ENCODE data around the gene DIP2C.
A peak's percentile ranks its signal among the peaks of the same experiment; 100 is the strongest.
"Not testable (repeated sequence)": the region's sequence is repeated elsewhere in the genome, so short reads cannot be mapped to it uniquely, and the experiment has no call there.

DIP2C gene

GRCh38 chr10:693506-693905 lies 4.0 kb upstream of the DIP2C start:
- DNase-seq (ENCODE audit: low spot score) = peak; percentile 84

- peak; percentile 55 for DNase-seq (ENCODE audit: low spot score)
Observed at GRCh38 chr10:692682-693351, 3.3 kb upstream of the DIP2C start.

GRCh38 chr10:691216-691615 lies 1.7 kb upstream of the DIP2C start:
- DNase-seq (ENCODE audit: low spot score) = no peak

DNA sequence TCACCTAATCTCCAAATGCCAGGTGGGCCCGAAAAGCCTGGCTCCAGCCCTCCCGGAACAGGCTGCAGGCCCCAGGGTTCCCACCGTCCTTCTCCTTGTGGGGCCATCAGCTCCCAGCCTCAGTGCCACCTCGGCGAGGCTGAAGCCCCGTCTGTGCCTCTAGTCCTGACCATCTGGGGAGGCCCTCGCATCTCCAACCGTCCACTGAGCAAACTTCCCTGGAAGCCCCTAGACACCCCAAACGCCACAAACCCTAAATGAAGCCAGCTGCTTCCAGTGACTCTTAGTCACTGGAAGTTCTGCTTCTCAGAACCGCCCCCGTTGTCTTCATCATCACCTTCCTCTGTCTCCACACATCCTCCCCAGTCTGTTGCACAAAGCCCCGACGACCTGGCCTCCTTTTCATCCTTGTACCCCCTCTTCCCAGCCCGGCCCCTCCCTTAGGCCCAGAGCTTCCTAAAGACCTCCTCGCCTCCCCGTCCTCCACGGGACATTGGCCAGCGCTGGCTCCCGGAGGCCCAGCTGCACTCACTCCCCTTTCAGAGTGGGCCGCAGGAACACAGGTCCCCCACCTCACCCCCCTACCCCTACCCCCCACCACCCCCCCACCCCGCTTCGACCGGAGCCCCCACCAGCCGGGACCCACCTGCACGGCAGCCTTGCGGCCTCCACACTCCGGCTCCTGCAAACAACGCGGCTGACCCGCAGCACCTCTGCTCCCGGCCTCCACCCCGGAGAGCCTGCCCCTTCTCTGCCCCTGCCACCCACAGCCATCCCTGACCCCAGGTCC lies 1.1 kb upstream of the DIP2C start:
- no peak for DNase-seq (ENCODE audit: low spot score)

DNA sequence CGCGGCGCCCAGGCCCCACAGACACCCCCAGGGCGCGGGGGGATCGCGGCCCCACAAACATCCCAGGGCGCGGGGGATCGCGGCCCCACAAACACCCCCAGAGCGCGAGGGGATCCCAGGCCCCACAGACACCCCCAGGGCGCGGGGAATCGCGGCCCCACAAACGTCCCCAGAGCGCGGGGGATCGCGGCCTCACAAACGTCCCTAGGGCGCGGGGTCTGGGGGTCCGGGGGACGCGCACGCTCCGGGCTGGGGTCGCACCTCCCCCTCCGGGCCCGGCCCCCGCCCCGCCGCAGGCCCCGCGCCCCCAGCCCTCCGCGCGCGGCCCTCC lies 382 bp downstream of the DIP2C start:
- no peak for DNase-seq (ENCODE audit: low spot score)

- DNase-seq (ENCODE audit: low spot score) = peak; percentile 46
Observed at GRCh38 chr10:688312-689120, 952 bp downstream of the DIP2C start.

DNA sequence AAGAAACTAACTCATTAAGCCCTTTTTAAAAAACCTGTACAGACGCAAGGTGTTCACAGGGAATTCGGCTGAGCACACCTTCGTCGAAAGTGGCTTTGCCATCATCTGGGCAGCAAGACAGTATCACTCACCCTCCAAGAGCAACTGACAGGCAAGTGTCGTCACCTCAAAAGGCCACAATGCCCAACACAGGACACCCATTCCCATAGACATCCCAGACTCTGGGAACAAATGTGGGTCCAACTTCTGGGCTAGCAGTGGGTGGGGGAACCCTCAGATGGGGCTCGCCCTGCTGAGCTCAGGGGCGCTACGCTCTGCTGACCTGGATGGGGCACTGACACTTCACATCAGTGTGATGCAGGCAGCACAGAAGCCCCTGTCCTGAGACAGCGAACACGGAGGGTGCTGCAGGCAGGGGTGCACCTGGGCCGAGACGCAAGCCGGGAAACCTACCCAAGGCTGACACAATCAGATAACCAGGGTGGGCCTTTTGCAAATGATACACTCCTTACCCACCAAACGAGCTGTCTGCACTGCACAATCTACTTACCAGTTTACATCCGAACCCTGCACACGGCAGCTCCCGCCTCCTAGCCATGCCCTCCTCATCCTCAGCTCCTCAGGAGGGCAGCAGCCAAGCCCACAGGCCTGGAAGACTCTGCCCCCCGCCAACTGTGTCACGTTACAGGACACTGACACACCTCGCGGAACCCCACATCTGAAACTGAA lies 1.7 kb downstream of the DIP2C start:
- no peak for DNase-seq (ENCODE audit: low spot score)

DNA sequence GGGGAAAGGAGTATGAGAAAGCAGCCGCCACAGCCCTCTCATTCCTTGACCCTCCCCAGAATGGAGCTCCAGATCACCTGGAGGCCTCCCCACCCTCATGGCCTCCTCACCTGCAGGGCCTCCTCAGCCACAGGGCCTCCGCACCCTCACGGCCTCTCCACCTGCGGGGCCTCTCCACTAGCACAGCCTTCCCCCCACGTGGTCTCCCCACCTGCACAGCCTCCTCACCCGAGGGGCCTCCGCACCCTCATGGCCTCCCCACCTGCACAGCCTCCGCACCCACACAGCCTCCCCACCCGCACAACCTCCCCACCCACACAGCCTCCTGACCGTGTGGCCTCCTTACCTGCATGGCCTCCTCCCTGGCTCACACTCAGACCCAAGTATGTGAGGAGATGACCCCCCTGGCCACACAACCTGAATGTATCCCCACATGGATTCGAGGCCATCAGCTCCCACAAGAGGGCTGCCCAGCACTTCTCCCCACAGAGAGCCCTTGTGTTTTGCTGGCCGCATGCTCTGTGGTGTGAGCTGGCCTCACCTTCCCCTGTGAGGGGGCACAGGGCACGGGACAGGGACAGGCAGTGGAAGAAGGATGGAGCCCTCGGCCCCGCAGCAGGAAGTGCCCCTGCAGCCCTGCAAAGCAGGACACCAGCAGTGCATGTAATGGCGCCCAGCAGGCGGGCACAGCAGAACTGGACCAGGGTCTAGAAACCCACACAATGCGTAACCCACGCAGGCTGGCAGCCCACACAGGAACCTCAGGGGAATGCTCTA lies 3.1 kb downstream of the DIP2C start:
- no peak for DNase-seq (ENCODE audit: low spot score)

DNA sequence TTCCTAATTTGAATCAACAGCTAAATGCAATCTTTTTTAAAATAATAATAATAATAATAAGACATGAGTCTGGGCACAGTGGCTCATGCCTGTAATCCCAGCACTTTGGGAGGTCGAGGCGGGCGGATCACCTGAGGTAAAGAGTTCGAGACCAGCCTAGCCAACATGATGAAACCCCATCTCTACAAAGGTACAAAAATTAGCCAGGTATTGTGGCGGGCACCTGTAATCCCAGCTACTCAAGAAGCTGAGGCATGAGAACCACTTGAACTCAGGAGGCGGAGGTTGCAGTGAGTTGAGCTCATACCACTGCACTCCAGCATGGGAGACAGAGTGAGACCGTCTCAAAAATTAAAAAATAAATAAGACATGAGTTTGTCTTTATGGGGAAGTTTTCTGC lies 3.9 kb downstream of the DIP2C start:
- no peak for DNase-seq (ENCODE audit: low spot score)

DNA sequence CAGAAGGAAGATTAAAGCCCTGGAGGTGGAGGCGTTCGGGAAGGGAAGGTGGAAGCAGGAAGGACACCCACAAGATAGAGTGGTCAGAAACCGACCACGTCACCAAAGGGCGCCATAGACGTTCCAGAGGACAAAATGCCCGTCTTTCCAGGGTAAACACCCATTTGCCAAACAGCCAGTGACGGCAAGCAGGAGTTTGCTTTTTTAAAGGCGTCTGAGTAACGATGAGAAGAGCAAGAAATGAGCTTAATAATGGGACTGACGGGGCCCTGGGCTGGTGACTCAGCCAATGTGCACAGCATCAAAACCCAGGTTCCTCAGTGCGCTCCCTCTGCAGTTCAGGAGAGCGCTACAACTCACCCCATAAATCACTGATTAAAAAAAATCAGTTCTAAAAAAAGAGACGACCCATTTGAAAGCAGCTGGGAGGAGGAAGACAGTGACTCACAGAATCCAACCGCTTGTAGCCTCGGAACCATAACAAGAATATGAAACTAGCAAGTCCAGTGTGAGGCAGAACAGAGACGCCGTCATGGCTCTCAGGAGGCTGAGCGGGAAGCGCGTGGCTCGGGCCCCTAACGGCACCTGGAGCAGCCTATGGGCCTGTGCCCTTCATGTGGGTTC lies 5.9 kb downstream of the DIP2C start:
- peak; percentile 92 for DNase-seq (ENCODE audit: low spot score)

GRCh38 chr10:682931-683447 lies 6.5 kb downstream of the DIP2C start:
- DNase-seq (ENCODE audit: low spot score) = no peak

DNA sequence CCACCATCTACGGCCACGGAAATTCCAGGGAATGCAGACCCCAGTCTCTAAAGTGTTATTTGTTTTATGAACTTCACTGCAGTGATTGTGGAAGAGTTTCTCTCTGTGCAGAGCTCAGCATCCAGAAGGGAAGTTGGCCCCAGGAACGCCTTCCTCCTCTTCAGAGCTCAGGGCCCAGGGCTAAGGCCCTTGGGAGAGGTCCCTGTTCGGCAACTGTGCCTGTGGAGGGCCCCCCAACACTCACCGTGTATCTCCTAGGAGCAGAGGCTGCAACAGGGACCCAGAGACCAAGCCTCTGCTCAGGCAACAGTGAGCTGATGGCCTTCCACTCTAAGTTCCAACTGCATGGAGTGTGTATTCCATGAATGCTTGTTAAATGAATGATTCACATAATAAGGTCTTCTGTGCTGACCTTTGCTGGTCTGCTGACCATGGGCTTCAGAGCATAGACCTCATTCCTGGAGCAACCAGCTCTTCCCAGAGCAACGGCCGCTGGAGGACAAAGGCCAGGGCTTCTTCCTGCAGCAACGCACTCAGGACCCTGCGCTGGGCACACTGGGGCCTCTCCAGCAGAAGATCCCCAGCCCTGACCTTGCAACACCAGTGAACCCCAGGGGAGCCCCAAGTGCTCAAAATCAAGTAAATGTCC lies 7.7 kb downstream of the DIP2C start:
- peak; percentile 80 for DNase-seq (ENCODE audit: low spot score)

DNA sequence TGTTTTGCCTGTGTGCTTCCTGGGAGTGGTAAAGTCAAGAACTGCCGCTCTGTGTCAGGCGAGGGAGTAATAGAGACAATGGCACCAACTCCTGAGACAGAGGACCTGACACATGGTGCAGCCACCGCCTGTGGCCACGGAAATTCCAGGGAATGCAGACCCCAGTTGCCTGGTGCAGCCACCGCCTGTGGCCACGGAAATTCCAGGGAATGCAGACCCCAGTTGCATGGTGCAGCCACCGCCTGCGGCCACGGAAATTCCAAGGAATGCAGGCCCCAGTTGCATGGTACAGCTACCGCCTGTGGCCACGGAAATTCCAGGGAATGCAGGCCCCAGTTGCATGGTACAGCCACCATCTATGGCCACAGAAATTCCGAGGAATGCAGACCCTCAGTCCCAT lies 8.7 kb downstream of the DIP2C start:
- DNase-seq (ENCODE audit: low spot score) = no peak

DNA sequence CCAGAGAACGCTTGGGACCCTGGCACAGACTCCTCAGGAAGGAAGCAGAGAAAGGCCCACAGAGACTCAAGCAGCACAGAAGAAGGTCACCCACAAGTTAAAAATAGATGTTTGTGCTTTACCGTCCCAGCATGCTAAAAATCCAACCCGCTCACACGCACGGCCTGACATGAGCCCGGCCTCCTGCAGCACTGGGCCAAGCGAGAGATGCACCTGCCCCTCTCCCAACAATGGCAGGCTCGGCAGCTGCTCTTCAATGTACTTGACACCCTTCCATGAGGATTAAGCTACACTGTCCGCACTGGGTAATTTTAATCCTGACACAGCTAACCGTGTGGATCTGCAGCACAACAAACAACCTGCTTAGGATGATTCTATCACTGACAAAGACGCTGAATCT lies 9.3 kb downstream of the DIP2C start:
- DNase-seq (ENCODE audit: low spot score) = no peak

DNA sequence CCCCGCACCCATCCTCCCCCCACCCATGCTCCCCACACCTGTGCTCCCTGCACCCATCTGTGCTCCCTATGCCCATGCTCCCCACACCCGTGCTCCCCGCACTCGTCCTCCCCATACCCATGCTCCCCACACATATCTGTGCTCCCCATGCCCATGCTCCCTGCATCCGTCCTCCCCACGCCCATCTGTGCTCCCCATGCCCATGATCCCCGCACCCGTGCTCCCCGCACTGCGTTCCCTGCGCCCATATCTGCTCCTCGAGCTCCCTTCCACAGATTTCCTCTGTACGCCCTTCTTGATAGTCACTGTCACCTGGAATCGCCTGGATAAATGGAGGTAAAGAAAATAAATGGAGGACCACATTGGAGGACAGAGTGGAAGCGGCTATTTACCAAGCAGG lies 9.9 kb downstream of the DIP2C start:
- no peak for DNase-seq (ENCODE audit: low spot score)

DNA sequence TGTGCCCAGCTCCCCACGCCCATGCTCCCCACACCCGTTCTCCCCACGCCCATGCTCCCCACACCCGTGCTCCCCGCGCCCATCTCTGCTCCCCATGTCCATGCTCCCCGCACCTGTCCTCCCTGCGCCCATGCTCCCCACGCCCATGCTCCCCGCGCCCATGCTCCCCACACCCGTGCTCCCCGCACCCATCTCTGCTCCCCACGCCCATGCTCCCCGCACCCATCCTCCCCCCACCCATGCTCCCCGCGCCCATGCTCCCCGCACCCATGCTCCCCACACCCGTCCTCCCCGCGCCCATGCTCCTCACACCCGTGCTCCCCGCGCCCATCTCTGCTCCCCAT lies 10.8 kb downstream of the DIP2C start:
- not testable (repeated sequence) for DNase-seq (ENCODE audit: low spot score)

- no peak for DNase-seq (ENCODE audit: low spot score)
Observed at GRCh38 chr10:677750-678661, 11.5 kb downstream of the DIP2C start.

- DNase-seq (ENCODE audit: low spot score) = peak; percentile 45
Observed at GRCh38 chr10:677038-677437, 12.4 kb downstream of the DIP2C start.

- no peak for DNase-seq (ENCODE audit: low spot score)
Observed at GRCh38 chr10:676178-676577, 13.3 kb downstream of the DIP2C start.

Measured in kidney tubule cell (primary cell).